CD4-positive, alpha-beta T cell treated with Interferon alpha-2 for 1 hour (primary cell): Measurements from ENCODE around the gene ERBB4.

ENCODE experiments used
- DNase-seq, 2 donors: peaks; one replicate each; pipeline ENCODE4 v3.0.0-alpha.2; 2020 to 2022

ERBB4 gene

DNA sequence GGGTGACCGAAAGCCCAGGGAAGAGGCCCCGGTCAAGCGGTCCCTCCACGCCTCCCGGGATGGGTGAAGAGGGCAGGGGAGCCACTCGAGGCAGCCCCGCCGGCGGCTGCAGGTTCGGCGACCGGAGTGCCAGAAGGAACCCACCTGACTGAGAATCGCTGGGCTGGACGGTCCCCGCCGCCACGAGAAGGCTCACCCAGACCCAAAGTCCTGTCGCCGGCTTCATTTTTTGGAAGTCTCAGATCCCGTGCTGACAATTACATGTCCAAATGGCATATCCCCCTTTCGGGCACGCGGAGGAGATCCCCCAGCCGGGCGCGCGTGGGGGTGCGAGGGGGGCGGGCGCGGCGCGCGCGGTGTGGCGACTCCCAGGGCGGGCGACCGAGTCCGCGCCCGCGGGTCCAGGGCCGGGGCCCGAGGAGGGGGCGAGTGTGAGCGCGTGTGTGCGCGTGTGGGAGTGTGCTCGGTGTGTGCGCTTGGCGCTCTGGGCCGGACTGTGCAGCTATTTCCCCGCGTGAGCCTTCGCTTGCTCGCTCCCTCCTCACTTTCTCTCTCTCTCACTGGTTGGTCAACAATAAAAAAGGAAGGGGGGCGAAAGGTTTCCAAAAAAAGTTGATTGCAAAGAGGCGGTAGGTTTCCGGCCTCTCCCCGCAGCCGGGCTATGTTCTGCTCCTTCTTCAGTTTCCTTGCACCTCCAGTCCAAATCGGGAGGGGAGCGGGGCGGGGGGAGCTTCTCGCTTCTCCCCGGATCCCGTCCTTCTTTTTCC is at the start of gene ERBB4:
Gene ERBB4 (minus strand): TSS at position 498 of the 767 bp plus-strand sequence. CDS start 272 bp downstream, at position 226.
- DNase-seq: no peak

DNA sequence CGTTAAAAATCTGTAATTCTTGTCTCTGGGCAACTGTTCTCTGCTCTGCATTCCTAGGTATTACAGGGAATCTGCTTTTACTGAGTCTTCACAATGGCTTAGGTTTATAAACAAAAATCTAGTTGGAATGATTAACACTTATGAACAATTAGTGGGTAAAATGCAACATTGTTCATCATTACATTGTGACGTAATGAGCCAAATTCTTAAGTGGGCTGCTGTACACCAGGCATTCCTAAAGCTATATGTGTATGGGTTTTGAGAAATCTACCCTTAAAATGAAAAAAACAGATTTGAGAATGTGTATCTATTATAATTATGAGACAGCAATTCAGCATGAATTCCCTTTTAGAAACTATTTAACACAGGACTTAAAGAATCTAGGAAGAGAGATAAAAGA is 41.5 kb upstream of the ERBB4 start:
- DNase-seq: no peak

DNA sequence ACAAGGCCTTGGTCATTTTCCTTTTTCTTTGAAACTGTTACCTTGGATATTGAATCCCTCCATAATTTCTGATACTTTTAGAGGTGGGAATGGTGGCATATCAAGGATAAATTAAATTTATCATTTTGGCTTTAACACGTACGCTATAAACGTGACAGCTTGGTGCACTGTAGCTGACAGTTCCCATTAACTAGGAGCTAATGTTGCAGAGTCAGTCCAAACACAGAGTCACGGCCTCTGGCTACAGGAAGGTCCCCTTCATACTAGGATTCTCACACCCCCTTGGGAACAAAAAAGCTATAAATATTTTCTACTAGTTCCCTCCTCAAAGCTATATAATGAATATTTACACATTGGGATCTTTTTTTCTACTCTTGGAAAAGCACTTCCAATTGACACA is 17.7 kb upstream of the ERBB4 start:
- no peak for DNase-seq

DNA sequence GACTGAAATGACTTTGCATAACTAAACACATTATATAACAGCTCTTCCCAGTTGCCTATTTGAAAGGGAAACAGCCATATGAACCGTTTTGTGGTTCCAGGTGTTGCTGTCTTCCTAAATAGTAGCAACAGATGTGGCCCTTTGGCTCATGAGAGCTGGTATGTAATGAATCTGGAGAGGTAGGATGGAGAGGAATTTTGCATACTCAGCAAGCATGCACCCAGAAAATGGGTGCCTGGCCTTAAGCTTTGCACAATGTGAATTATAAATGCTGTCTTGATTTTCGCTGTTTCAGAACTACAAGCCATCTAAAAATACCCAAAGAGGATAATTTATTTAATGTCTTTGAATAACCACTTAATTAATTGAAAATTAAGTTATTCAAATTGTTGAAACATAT is 15.6 kb upstream of the ERBB4 start:
- no peak for DNase-seq

DNA sequence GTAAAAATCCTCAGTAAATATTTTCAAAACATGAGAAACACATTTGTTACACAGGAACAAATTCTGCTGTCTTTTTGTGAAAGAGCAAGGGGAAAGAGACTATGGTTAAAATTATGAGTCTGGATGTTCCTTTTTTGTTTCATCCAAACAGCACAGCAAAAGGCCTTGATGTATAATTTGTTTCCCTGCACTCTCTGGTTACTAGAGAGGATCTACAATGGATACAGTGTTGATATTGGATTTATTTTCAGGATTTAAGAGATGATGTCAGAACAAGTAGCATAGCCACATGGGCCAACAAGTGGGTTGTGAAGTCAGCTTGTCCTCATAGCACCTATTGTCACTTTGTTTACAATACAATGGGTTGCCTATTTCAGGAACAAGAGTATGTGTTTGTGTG is 11.3 kb upstream of the ERBB4 start:
- DNase-seq: no peak

DNA sequence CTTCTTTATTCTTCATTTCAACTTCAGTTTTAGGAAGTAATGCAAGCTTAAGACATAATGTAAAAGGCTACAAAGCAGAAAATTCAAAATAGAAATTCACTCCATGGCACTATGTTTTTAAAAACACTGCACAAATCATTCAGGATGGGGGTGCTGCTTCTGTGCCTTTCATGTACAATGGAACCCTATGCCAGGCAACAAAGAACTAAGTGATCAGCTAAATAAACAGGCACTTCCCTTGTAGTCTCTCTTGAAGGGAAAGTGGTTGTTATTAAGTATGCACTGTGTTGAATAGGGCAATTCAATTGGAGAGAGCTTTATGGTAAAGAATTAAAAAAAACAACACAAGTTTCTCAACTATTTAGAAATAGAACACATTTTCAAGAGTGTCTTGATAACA is 10.9 kb upstream of the ERBB4 start:
- DNase-seq: no peak

DNA sequence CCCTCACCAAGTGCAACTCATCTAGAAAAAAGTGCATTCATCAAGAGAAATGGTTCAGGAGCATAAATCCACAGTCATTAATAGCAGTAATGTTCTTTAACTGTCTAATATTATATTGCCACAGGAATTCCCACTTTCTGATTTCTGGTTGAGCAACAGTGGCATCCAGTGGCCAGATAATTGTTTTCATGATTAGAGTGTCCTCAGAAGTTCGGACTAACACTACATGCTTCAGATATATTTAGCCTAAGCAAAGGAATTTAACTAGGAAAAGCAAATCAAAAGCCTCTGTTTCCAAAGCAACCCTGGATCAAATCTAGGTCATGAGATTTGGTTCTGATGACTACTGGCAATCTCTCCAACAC is 9.8 kb upstream of the ERBB4 start:
- DNase-seq: no peak

DNA sequence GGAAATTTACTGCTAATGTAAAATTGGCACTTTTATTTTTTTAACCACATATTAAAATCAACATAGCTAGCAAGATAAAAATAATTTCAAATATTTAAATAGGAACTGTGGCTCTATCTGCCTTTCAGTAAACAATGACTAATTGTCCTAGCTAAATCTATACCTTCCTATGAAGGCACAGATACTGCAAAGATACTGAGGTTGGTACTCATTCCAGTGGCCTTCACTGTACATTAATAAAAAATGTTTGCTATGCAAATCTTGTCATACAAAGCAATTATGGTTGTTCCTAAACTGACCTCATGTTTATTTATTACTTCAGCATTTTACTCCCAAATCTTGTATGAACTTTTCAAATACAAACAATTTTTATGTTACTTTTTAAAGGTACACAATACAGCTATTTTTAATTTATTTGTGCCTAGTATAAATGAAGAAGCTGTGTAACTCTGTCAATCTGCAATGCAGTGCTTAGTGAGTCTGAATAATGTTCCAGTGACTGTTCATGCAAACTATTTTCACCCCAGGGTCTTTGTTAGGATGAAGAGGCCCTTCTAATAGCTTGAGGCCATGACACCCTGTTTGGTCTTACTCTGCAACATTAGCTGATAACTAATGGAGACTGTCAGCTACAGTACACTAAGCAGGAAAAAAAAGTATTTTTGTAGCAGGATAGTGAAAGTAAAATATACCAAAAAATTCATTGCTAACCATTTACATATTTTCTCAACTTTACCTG is 9.3 kb upstream of the ERBB4 start:
- DNase-seq: no peak

DNA sequence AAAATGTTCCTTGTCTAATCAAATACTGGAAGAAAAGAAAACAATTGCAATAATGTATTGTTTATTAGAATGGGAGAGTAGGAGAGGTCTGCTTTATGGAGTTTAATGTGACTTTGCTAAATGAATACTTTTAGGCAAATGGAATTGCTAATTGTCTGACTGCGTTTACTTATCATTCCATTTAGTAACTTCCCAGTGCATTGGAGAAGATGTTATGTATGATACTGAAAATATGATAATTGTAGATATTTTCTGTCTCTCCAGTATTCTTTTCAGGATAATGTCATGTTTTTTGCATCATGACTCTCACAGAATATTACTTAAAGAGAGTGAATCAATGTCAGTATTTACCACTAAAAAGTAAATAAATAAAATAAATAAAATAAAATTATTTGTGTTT is 8.1 kb upstream of the ERBB4 start:
- DNase-seq: no peak

DNA sequence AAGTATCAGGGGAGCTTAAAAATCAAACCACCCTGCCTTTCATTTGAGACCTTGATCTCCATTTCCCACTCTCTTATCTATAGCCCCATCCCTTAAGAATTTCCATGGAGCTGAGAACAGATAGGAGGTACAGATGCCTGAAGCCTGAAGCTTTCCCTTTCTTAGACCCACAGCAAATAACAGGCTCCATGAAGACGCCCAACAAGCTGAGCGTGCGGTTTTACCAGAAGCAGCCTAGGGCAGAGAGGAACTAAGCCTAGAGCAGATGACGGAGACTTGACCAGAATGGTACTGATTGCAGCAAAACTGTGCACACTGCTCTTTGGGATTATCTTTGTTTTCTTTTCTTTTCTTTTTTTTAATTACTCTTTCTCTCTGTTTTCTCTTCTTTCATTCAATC is 1.7 kb upstream of the ERBB4 start:
- no peak for DNase-seq

DNA sequence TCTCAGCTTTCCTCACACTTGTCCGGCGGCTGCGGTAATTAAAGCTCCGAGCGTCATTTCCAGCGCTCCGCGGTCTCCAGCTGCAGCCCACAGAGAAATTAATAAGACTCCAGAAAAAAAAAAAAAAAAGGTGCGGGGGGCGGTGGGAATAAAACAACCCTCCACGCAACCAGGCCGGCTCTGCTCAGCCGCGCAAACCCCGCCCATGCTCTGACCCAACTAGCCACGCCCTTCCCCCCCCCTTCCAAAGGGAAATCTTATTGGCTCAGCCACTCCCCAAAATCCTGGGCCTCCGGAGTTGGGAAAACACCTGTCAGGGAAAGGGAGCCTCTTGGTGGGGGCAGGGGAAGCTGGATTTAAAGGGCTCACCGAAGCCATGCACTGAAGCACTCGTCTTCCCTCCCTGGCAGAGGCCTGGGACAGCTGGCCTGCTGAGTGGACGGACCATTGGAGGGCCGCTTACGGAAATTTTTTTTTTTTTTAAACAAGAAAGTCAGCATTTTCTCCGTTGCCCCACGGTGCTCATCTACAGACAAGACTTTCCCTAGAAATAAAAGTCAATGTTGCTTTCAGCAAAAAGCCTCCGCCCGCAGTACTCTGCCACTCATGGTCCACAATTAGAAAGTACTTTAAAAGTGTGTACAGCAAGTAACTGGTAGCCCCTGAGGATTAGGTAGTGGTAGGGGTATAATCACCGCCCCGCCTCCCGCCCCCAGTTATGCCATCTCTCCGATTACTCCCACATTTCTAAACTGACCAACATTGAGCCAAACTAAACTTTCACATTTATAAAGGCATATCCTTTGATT is 674 bp upstream of the ERBB4 start:
- no peak for DNase-seq

DNA sequence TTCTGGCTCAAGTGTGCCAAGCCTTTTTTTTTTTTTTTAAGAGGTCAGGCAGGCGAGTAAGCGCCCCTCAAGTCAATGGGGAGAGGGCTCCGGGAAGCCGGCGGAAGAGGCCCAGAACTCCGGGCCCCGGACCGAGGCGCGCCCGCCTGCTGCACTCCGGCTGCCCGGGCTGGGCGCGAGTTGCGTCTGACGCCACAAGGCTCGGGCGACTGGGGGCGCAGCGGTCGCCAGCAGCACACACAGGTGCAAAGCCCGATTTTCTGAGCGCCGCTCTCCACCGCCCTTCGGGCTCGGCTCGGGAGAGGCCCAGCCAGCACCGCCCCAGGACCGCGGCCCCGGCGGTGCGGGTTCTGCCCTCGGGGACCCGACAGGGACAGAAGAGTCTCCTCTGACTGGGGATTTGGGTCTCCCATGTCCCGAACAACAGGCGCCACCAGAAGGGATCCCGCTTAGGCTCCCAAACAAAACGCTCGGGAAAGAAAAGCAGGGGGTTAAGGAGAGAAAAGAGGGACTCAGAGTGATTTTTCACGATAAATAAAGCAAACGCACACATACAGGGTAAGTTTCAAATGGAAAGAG is 787 bp downstream of the ERBB4 start:
- no peak for DNase-seq

DNA sequence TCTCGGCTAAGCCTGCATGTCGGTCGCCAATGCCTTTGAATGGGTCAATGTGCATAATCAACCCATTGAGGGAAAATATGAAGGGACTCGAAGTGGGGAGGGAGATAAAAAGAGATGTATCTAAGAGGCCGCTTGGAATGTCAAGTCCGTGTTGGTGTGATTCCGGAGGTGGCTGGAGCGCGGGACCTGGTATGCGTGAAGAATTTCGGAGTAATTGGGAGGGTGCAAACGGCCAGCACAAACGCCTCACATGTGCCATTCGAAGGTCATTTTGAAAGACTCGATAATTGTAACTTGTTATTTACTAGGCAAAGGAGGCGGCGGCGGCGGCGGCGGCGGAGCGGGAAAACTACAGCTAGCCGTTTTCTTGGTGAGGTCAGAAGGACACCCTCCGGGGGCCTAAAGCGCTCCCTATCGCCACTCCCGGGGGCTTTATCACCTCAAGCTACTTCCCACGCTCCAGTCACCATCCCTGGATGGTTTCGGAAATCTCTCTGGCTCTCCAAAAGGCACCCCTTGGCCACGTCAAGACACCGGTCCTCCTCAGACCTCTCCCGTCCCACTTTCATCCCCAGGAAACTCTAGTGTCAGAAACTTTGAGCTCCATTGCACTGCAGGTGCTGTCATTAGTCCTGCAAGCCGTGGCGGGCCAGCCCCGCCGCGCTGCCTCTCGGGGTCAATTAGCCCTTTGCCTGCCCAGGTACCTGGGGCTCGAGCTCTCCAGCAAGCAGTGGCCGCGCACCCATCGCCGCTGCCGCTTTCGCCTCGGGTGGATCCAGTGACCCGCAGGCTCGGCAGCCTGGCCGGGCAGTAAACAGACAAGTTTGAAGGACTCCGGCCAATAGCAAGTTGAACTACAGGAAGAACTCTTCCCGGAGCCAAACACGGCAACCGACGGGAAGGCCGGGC is 1.5 kb downstream of the ERBB4 start:
- DNase-seq: no peak

DNA sequence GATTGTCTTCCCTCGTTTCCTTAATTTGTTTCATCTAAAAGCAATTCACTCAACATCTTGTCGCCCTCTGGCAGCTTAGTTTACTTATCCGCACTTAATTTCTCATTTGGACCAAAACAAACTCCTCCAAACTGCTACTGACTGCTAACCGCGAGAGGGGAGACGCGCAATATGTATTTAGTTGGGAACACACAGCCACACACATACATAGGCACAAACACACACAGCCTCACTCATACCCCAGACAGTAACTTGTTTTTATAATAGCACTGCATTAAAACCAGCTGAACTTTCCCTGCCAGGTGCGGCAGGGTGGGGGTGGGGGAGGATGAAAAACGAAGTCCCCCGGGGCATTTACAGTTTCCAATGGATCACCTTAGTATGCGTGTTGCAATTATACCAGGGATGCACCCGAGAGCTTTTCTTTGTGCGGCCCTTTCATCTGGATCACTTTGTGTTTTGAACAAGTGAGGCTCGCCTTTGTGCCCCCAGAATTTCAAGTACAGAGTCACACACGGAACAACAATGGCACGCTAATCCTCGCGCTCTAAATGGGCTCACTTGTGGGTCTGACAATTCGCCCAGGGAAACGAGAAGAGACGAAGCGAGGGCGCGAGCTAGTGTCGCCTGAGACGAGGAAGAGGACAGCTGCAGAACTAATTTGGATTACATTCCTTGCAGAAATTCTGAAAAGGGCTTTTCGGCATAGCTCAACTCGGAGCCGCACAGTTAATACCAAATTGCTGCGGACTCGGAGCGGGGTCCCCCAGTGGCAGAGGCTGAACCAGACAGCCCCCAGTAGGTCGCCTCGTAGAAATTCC is 2.4 kb downstream of the ERBB4 start:
- no peak for DNase-seq

DNA sequence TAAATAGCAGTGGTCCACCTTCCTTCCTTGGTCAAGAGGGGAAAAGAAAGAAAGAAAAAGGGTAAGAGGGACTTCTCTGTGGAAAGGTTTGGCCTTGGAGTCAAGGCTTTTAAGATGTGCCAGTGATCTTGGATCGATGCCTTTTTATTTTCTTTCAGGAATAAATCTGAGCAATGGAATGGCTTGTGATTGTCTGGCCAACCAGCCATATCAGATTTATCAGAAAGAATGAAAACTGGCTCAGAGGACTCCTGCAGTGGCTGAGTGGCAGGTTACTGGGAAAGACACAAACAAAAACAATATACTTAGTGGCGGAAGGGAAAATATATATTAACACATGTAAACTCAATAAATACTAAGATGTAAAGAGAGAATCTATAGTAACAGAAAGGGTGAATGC is 4.3 kb downstream of the ERBB4 start:
- DNase-seq: no peak

DNA sequence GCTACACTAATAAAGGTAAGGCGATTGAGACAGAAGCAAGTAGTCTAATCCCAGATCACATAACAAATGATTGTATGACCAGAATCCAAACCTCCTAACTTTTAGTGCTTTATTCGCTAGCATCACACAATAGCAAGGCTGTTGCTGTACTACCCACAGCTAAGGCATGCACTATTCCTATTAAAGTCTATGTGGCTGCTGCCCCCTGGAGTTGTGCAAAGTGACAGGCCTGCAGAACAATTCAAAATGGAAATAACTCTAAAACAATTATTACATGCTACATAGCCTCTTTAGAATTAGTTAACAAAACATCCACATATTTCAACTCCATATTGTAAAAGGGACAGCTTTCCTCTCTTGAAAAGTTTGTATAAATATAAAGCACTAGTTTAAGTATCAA is 6.0 kb downstream of the ERBB4 start:
- DNase-seq: no peak

DNA sequence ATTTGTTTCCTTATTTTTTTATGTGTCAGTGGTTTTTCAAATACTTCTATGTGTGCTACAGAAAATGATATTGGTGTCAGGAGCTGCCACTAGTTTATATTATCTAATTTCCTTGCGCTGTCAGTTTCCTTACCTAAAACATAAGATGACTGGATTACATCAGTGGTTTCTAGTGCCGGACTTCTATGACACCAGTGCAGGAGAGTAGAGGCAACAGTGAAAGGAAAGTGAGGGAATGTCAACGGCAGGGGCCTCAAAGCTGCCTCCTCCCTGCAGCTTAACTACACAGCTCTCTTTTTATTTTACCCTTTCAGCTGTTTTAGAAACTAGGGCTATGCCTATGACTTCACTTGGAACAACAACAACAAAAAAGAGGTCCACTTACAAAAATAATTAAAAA is 6.5 kb downstream of the ERBB4 start:
- no peak for DNase-seq

DNA sequence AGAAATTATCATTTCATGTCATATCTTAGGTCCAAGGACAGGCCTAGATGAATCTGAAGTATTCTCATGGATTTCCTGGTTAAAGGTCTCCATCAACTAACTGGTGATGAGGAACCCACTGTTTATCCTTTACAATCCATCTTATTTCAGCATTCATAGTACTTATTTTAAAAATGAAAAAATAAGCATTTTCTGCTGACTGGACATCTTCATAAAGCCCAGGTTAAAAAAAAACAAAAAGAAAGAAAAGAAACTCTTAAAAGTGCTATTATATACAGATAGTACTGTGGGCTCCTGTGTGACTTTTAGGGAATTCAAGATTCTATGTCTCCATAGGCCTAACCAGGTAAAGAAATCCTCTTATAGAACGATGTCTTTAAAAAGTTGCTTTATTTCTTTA is 7.1 kb downstream of the ERBB4 start:
- no peak for DNase-seq

DNA sequence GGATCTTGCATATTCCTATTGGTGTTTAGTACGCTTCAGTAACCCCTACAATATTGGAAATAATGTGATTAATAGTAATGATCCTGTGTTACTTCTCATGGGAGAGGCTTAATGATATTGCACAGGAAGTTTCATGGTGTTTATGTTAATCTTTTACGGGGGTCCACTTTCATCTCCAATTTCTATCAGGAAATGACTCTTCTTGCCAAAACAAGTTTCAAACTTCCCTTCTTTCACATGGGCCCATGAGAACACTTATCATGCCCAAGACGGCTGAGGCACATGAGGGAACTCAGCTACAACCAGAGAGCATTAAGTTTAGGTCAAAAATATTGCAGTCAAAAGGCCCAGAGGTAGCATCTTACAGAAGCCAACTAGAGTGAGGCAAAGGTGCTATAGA is 7.6 kb downstream of the ERBB4 start:
- no peak for DNase-seq

DNA sequence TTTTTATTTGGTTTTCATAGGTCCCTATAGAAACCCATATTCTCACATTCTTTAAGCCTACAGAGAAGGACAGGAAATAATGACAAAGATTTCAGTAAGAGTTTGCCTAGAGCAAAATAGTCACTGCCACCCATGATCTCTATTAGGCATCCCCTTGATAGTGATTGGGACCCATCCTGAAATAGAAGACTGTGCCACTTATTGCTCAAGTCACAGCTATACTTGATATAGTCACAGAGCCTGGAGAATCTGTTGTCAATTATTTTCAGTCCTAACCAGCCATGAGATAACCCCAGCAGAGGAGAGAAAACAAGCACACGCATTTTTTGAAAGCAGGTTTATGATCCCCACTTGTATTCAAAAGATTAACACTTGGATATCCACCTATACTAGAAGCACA is 8.2 kb downstream of the ERBB4 start:
- DNase-seq: no peak

DNA sequence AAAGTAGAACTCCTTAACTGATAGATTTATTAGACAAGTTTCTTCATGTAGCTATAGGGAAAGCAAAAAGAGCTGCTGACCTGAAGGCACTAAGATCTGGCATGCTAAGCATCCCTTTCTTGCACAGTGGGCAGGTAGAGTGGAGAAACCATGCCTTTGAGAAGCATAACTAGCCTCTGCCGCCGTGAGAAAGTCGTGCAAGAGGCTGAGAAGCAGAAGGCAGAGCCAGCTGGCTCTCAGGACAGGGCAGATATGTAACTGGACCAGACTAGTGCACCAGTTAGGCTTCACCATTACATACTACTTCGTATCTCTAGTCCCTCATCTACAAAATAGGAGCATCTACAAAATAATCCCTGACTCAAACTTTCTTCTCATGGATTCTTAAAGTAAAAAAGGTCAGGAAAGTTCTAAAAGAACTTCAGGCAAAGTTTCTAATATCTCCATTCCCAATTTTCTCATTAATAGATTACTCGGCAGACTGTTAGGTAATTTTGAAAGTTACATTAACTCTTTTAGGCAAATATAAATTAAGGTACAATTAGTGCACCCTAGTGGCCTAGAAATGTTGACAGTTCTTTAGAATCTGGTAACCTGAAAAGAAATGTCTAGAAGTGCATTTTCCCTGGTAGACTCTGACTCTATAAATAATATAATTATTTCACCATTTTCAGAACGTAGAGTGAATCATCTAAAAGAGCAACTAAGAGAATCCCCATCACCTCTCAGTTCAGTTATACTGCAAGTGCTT is 10.3 kb downstream of the ERBB4 start:
- DNase-seq: no peak
